A549 (cell line): ENCODE results near the gene BEX3. TPM values are rescaled to one million over a fixed set of nuclear protein-coding genes. Genes with fewer than 3 reads are reported as not detected.

Experiments used
- ATAC-seq, 2 experiments: fragments of 200-7000 bp in 1 of 2; fragments of >200 bp in 1 of 2; cut with Nextera tagmentation in 1 of 2; cut with Tn5 transposase in 1 of 2; 3 replicates each; pipeline versions ENCODE4 v1.8.0 to v1.9.1; 2018 to 2020; ENCODE audit warnings: mild to moderate bottlenecking in 1 of 2, moderate library complexity in 1 of 2
- CTCF ChIA-PET: fragments of 300-600 bp; sonication (Branson Sonifier 250); formaldehyde crosslinking; extraction: SDS; loops from one replicate; lab custom pipeline; 2021; ENCODE audit warnings: antibody characterized with exemption, inconsistent platforms; lab: Yijun Ruan, JAX
- POLR2A ChIA-PET: fragments of 350-600 bp; formaldehyde crosslinking; extraction: SDS; loops from one replicate; lab custom pipeline; 2021; ENCODE audit warnings: antibody characterized with exemption, inconsistent platforms; lab: Yijun Ruan, JAX
- DNase-seq, 2 experiments: peaks; one replicate each; pipeline versions ENCODE4 v3.0.0 to v3.0.0-alpha.2; 2011 to 2016; ENCODE audit warnings: low read depth in 1 of 2, low spot score in 1 of 2
- FAIRE-seq: peaks from 2 replicates; lab custom pipeline; 2011; peaks lifted over from hg19 to GRCh38; lab: Jason Lieb, UNC
- H3K27ac ChIP-seq, 2 experiments: fragments of >200 bp; sonication (Bioruptor Twin); formaldehyde crosslinking; 3 replicates each; pipeline ENCODE4 v1.5.1; 2016 to 2017
- H3K4me1 ChIP-seq: fragments of >200 bp; sonication (Bioruptor Twin); formaldehyde crosslinking; 3 replicates; pipeline ENCODE4 v1.6.1; 2016
- H3K4me2 ChIP-seq: fragments of >200 bp; sonication (Bioruptor Twin); formaldehyde crosslinking; 3 replicates; pipeline ENCODE4 v1.6.1; 2016
- H3K4me3 ChIP-seq: fragments of >200 bp; sonication (Bioruptor Twin); formaldehyde crosslinking; 3 replicates; pipeline ENCODE4 v1.5.1; 2016
- H3K9me3 ChIP-seq: fragments of >200 bp; sonication (Bioruptor Twin); formaldehyde crosslinking; 3 replicates; pipeline ENCODE4 v1.6.1; 2016
- ATOH8 ChIP-seq: fragments of 250-450 bp; sonication (Bioruptor Pico); IDR thresholded peaks from 2 replicates; pipeline ENCODE4 v1.5.0; 2020; ENCODE audit warnings: low read depth, mild to moderate bottlenecking, moderate library complexity
- BCL3 ChIP-seq: fragments of >200 bp; sonication (Bioruptor Twin); formaldehyde crosslinking; IDR thresholded peaks from 3 replicates; pipeline ENCODE4 v1.6.1; 2016
- BHLHE40 ChIP-seq: IDR thresholded peaks from 2 replicates; pipeline ENCODE4 v1.6.1; 2012; ENCODE audit warnings: low read depth, low read length, inconsistent platforms
- CEBPB ChIP-seq, 2 experiments: fragments of >200 bp in 1 of 2; sonication (Bioruptor Twin) in 1 of 2; formaldehyde crosslinking in 1 of 2; IDR thresholded peaks; 2 replicates each; pipeline ENCODE4 v1.6.1; 2012 to 2016
- CHD2 ChIP-seq: fragments of 150-350 bp; IDR thresholded peaks from 2 replicates; pipeline ENCODE4 v1.6.1; 2014; ENCODE audit warnings: low read length; ENCODE audit not compliant: partially characterized antibody
- CTCF ChIP-seq: fragments of >200 bp; sonication (Bioruptor Twin); formaldehyde crosslinking; IDR thresholded peaks from 3 replicates; pipeline ENCODE4 v1.5.1; 2016
- HOXA7 ChIP-seq: fragments of 250-450 bp; sonication (Bioruptor Pico); IDR thresholded peaks from 2 replicates; pipeline ENCODE4 v1.5.0; 2020; ENCODE audit warnings: mild to moderate bottlenecking, moderate library complexity
- HOXB5 ChIP-seq: fragments of 250-450 bp; sonication (Bioruptor Pico); IDR thresholded peaks from 2 replicates; pipeline ENCODE4 v1.5.0; 2020; ENCODE audit warnings: mild to moderate bottlenecking, moderate library complexity
- JUN ChIP-seq, 2 experiments: fragments of >200 bp; sonication (Bioruptor Twin); formaldehyde crosslinking; IDR thresholded peaks; 2 replicates in 1 of 2; 3 replicates in 1 of 2; pipeline ENCODE4 v1.6.1; 2016 to 2017
- JUNB ChIP-seq: fragments of >200 bp; sonication (Bioruptor Twin); formaldehyde crosslinking; IDR thresholded peaks from 2 replicates; pipeline ENCODE4 v1.6.1; 2016
- MAZ ChIP-seq: fragments of 150-350 bp; IDR thresholded peaks from 2 replicates; pipeline ENCODE4 v1.6.1; 2014; ENCODE audit warnings: antibody characterized with exemption, low read depth, low read length, borderline replicate concordance
- PBX3 ChIP-seq: IDR thresholded peaks from 2 replicates; pipeline ENCODE4 v1.6.1; 2012
- PHF8 ChIP-seq: fragments of 200-600 bp; sonication (generic); IDR thresholded peaks from 2 replicates; pipeline ENCODE4 v1.6.1; 2016; ENCODE audit warnings: low read depth, mild to moderate bottlenecking, antibody characterized with exemption, moderate library complexity, borderline replicate concordance
- POLR2A ChIP-seq: IDR thresholded peaks from 2 replicates; pipeline ENCODE4 v1.6.1; 2012; ENCODE audit warnings: mild to moderate bottlenecking, low read length
- RAD21 ChIP-seq, 2 experiments: fragments of >200 bp in 1 of 2; sonication (Bioruptor Twin) in 1 of 2; formaldehyde crosslinking in 1 of 2; IDR thresholded peaks in 1 of 2; conservative IDR thresholded peaks in 1 of 2; 2 replicates in 1 of 2; 3 replicates in 1 of 2; pipeline ENCODE4 v1.6.1; 2012 to 2018; ENCODE audit warnings: inconsistent platforms in 1 of 2
- RARB ChIP-seq: fragments of 250-450 bp; sonication (Bioruptor Pico); IDR thresholded peaks from 2 replicates; pipeline ENCODE4 v1.8.0; 2021; ENCODE audit warnings: mild to moderate bottlenecking, moderate library complexity
- REST ChIP-seq: fragments of 200-600 bp; sonication (generic); IDR thresholded peaks from 2 replicates; pipeline ENCODE4 v1.6.1; 2016; ENCODE audit warnings: antibody characterized with exemption, mild to moderate bottlenecking, moderate library complexity
- TFCP2L1 ChIP-seq: fragments of 250-450 bp; sonication (Bioruptor Pico); IDR thresholded peaks from 2 replicates; pipeline ENCODE4 v1.5.0; 2021; ENCODE audit warnings: mild to moderate bottlenecking
- TP53 ChIP-seq: fragments of 250-450 bp; sonication (Bioruptor Pico); IDR thresholded peaks from 2 replicates; pipeline ENCODE4 v1.5.0; 2021; ENCODE audit warnings: mild to moderate bottlenecking, moderate library complexity
- whole genome bisulfite sequencing: methylation state at CpG from one replicate; pipeline ENCODE4 v1.1.6; 2017; ENCODE audit errors: missing lambda C conversion rate; 5-methylcytosine and 5-hydroxymethylcytosine counted together
- polyA plus RNA-seq, 4 experiments: library from polyadenylated mRNA; depleted of rRNA in 3 of 4; stranded (reverse); fragments of >200 nt; fragmentation: RNase III in 1 of 4; extraction: RNeasy Plus Mini Kit Qiagen cat#74134 plus additional on column Dnase treatment in 1 of 4; gene quantifications; 2 replicates in 3 of 4; 3 replicates in 1 of 4; pipeline ENCODE4 v1.2.3, GENCODE V29; 2011 to 2017

BEX3 gene
- polyA plus RNA-seq, 2 of the 4 experiments (the other 2 are of a cell fraction), result 382 to 404 TPM

- Histone ChIP-seq H3K9me3 (no peaks in the 10 kb centered on the region), H3K4me1 (peaks cover 10% of the 10 kb centered on the region), H3K4me3 (peak overlapping the region; percentile 66), H3K4me2 (peak overlapping the region; percentile 76), H3K27ac (peak overlapping the region; percentile 69 to 84)
- WGBS, result 1% methylated on average over 12 of the region's 19 CpGs
- FAIRE-seq (peak; percentile 89), DNase-seq (peak; percentile 51 to 88), ATAC-seq (peak; percentile 95)
- TF ChIP-seq POLR2A (peak; percentile 37; the same call in 1 of the 2 replicates), BCL3 (peak; percentile 36; the same call in 1 of the 3 replicates), PHF8 (peak; percentile 45; the same call in 1 of the 2 replicates), CEBPB (IDR thresholded peaks at IDR 0.05) (no peak)
- POLR2A ChIA-PET, result interaction anchor here (0.9 to 1.2 kb wide), 4 partner anchors 27 to 189 kb away, joined by 3 to 5 read pairs (median 4); partner anchors contain the start of genes BEX3, BEX4 and TCEAL9
- CTCF ChIA-PET, result interaction anchor here (0.6 kb wide), 1 partner anchor 49 kb away, joined by 3 read pairs; no protein-coding TSS in a partner anchor
These were observed 28.1 kb downstream of the BEX3 start for GRCh38 chrX:103404231-103405008.

GRCh38 chrX:103405009-103405333 lies 28.6 kb downstream of the BEX3 start:
- Histone ChIP-seq H3K27ac (peak overlapping the region; percentile 69 to 84), H3K4me1 (peaks cover 5% of the 10 kb centered on the region; the same call in 1 of the 3 replicates), H3K4me3 (peak overlapping the region; percentile 66), H3K4me2 (peak overlapping the region; percentile 76), H3K9me3 (no peaks in the 10 kb centered on the region)
- CTCF ChIA-PET, result no interaction called here
- 13% methylated on average over 6 of the region's 7 CpGs for WGBS
- no peak for FAIRE-seq
- peak in 1 of 2 experiments; percentile 60; a peak in 4 of 6 replicates for ATAC-seq
- TF ChIP-seq PHF8, result no peak
- TF ChIP-seq REST, result no peak
- no peak for TF ChIP-seq HOXB5 (CRISPR knock-in tag)
- TF ChIP-seq PBX3, result no peak
- no peak for TF ChIP-seq MAZ
- no peak for TF ChIP-seq JUNB
- no peak for TF ChIP-seq RAD21 (conservative IDR thresholded peaks at IDR 0.05 in 1 of 2, IDR thresholded peaks at IDR 0.05 in 1 of 2)
- TF ChIP-seq CTCF, result no peak
- no peak for TF ChIP-seq TP53 (CRISPR knock-in tag)
- no peak for DNase-seq
- POLR2A ChIA-PET, result interaction anchor here (1.1 to 1.2 kb wide), 3 partner anchors 28 to 190 kb away, joined by 3 to 5 read pairs (median 4); partner anchors contain the start of genes BEX3, BEX4 and TCEAL9

GRCh38 chrX:103406256-103406655 lies 29.9 kb downstream of the BEX3 start:
- CTCF ChIA-PET, result no interaction called here
- H3K4me3 ChIP-seq, result no peak overlapping the region
- DNase-seq (no peak), FAIRE-seq (no peak)
- no peak overlapping the region for H3K27ac ChIP-seq
- TF ChIP-seq TFCP2L1 (CRISPR knock-in tag) (no peak), JUN (IDR thresholded peaks at IDR 0.05) (no peak), BHLHE40 (no peak), CTCF (no peak), CEBPB (IDR thresholded peaks at IDR 0.05) (no peak), HOXA7 (no peak), POLR2A (no peak), RARB (CRISPR knock-in tag) (no peak), CHD2 (no peak), TP53 (CRISPR knock-in tag) (no peak), ATOH8 (CRISPR knock-in tag) (no peak)
- TF ChIP-seq, all 56 proteins: peak for 0
- H3K9me3 ChIP-seq, result no peaks in the 10 kb centered on the region
- no peak for ATAC-seq
- 100% methylated on average over 1 of the region's 1 CpG for WGBS
- H3K4me2 ChIP-seq, result no peak overlapping the region
- POLR2A ChIA-PET, result no interaction called here
- peaks cover 5% of the 10 kb centered on the region; the same call in 1 of the 3 replicates for H3K4me1 ChIP-seq
